Pericardium fibroblast (primary cell): ENCODE results near the gene MCM5. TPM values are rescaled to one million over a fixed set of nuclear protein-coding genes. Genes with fewer than 3 reads are reported as not detected.

Experiments
- total RNA-seq: library from RNA; depleted of rRNA; stranded (reverse); fragments of >200 nt; gene quantifications from 2 replicates; pipeline ENCODE4 v1.2.3, GENCODE V29; 2015

MCM5 gene
- total RNA-seq = 9.7 and 10.4 TPM in 2 replicates

DNA sequence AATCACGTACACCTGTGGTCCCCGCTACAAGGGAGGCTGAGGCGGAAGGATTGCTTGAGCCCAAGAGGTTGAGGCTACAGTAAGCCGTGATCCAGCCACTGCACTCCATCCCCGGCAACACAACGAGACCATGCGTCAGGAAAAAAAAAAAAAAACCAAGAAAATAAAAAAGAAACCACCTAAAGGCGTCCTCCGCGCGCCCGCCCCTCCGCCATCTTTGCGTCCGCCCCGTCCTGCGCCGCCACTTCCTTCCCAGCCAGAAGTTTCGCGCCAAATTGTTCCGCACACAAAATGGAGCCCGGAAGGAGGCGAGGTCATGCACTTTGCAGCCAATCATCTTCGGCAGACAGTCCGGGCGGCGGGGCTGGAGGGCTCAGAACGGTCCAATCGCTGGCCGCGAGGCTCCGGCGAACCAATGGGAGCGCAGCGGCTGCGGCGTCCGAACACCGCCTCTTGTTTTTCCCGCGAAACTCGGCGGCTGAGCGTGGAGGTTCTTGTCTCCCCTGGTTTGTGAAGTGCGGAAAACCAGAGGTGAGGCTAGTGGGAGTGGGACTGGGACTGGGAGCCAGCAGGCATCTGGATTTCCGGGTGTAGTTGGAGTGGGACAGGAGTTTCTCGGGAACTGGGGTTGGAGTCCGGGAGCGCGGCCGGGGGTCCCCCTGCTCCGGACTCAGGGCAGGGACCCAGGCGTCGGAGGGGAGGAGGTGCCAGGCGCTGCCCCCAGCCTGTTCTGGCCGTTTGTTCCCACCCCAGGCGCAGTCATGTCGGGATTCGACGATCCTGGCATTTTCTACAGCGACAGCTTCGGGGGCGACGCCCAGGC lies at the start of gene MCM5:
Gene MCM5 (plus strand): TSS at position 463 of the 823 bp plus-strand sequence. CDS start 299 bp downstream, at position 762.

DNA sequence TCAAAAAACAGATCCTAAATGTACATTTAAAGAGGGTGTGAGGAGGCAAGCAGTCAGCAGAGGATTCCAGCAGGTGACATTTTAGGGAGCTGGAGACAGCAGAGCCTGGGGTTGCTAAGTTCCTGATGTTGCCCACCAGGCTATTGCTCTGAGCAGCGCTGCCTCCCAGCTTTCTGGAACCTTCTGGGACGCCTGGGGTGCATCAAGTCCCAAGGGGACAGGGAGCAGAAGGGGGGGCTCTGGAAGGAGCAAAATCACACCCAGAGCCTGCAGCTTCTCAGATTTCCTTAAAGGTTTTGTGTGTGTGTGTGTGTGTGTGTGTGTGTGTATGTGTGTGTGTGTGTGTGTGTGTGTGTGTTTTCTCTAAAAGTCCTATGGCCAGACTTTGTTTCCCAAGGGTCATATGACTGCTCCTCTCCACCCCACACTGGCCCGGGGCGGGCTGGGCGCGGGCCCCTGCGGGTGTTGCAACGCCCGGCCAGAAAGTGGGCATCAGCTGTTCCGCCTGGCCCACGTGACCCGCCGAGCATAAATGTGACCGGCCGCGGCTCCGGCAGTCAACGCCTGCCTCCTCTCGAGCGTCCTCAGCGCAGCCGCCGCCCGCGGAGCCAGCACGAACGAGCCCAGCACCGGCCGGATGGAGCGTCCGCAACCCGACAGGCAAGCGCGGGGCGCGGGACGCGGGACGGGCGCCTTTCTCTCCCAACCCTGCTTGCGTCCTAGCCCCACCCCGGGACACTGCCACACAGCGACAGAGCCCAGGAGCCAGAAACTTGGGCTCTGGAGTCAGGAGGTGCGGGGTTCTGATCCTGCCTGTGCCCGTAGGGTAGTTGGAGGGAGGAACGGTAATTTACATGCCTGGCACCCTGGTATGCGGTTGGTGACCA lies 19.2 kb upstream of the MCM5 start, which contains the start of gene HMOX1:
Gene HMOX1 (plus strand): TSS at position 560 of the 887 bp plus-strand sequence. CDS start 78 bp downstream, at position 638.

Other genes with a start within 250 kb of the MCM5 start
- 9.3 and 14.6 TPM in 2 replicates for gene HMGXB4, start 142.6 kb upstream of the MCM5 start, total RNA-seq
- 44.3 and 58.7 TPM in 2 replicates for gene TOM1, start 100.2 kb upstream of the MCM5 start, total RNA-seq
- gene HMOX1, start 19.0 kb upstream of the MCM5 start, total RNA-seq = 16.2 and 19.9 TPM in 2 replicates
- under 0.01 TPM in 1 of 2 replicates, not detected in the other for gene RASD2, start 140.7 kb downstream of the MCM5 start, total RNA-seq
- not detected in 2 replicates for gene MB, start 217.2 kb downstream of the MCM5 start, total RNA-seq
- gene APOL6, start 248.3 kb downstream of the MCM5 start, total RNA-seq = 9.3 and 18.4 TPM in 2 replicates